Measurements from ENCODE around the gene SIN3B.

SIN3B gene

DNA sequence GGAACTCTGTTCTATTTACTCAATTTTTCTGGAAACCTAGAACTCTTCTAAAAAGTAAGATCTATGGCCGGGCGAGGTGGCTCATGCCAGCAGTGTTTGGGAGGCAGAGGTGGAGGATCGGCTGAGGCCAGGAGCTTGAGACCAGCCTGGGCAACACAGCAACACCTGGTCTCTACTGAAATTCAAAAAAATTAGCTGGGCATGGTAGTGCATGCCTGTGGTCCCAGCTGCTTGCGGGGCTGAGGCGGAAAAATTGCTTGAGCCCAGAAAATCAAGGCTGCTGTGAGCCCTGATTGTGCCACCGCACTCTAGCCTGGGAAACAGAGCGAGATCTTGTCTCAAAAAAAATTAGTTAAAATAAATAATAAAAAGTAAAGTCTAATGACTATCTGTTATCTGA, 88.2 kb downstream of the SIN3B start:
- DNase-seq: no peak

- DNase-seq: no peak
Observed at GRCh38 chr19:16919496-16919895, 90.3 kb downstream of the SIN3B start.

- no peak for DNase-seq
Observed at GRCh38 chr19:16920816-16921529, 91.8 kb downstream of the SIN3B start.

- no peak for DNase-seq
Observed at GRCh38 chr19:16921766-16922591, 92.8 kb downstream of the SIN3B start.

- DNase-seq: no peak
Observed at GRCh38 chr19:16922592-16922934, 93.4 kb downstream of the SIN3B start.

DNA sequence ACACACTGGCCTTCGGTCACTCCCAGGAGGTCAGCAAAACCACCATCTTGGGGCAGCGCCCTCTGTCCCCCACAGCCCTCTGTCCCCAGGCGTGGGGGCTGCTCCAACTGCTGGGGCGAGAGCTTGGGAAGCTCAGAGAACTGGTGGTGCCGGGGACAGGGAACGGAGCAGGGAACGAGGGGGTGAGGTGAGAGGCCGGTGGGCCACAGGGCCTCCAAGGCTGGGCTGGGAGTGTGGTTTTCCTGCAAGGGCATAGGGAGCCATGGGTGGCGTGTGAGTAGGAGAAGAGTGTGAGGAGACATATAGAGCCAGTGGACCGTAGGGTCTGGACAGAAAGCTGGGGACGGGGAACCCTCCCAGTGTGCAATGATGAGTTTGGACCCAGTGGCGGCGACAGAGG, 93.8 kb downstream of the SIN3B start:
- DNase-seq: no peak

- DNase-seq: no peak
Observed at GRCh38 chr19:16927883-16928282, 98.7 kb downstream of the SIN3B start.

DNA sequence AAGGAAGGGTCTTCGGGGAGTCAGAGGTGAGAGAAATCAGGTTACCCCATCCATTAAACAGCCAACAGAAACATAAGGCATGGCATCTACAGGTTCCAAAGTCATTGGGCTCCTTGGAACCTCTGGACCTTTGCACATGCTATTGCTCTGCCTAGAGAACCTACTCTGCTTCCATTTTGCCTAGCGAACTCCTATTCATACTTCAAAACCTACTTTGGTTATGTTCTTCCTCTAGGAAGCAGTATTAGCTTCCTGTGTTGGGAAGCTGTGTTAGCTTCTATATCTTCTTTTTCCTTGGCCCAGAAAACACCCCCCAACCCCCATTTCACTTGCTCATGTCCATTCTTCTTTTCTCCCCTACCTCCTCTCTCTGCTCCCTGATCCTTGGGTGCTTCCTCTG, 99.2 kb downstream of the SIN3B start:
- DNase-seq: no peak

DNA sequence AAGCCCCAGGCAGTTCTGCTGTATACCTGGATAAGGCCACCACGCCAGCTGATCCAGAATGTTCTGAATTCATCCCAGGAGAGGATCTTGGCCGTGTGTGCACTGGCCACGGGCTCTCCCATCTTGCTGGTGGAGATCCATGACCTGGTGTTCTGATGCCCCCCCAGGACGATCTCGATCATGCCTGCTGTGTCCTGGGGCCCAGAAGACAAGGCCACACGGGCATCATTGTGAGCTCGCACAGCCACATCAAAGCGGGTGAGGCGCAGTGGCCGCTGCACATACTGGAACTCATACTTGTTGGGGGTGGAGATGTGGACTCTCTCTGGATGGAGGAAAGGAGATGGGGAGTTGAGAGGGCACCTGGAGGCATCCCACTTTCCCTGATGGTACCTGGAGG, 99.7 kb downstream of the SIN3B start:
- DNase-seq: no peak

All from NCI-H510A treated with DMSO at 0.1 percent for 48 hours (cell line).